ENCODE results near the gene GRM5.

GRM5 gene

GRCh38 chr11:88604260-88604659 is 461.5 kb downstream of the GRM5 start:
- no peak for DNase-seq

GRCh38 chr11:88603091-88603867 is 462.5 kb downstream of the GRM5 start:
- peak in 1 of 2 experiments; percentile 5 for DNase-seq

GRCh38 chr11:88597387-88597786 is 468.4 kb downstream of the GRM5 start:
- DNase-seq = no peak

GRCh38 chr11:88596786-88597185 is 469.0 kb downstream of the GRM5 start:
- no peak for DNase-seq

- DNase-seq = no peak
These were observed 471.4 kb downstream of the GRM5 start for GRCh38 chr11:88594274-88594950.

- DNase-seq = no peak
These were observed 475.4 kb downstream of the GRM5 start for GRCh38 chr11:88590361-88590760.

GRCh38 chr11:88583251-88583650 is 482.5 kb downstream of the GRM5 start:
- DNase-seq = no peak

GRCh38 chr11:88579466-88579865 is 486.3 kb downstream of the GRM5 start:
- DNase-seq = no peak

GRCh38 chr11:88576741-88577140 is 489.0 kb downstream of the GRM5 start:
- no peak for DNase-seq

GRCh38 chr11:88575916-88576315 is 489.9 kb downstream of the GRM5 start:
- no peak for DNase-seq

GRCh38 chr11:88569342-88569741 is 496.4 kb downstream of the GRM5 start:
- DNase-seq = no peak

- DNase-seq = no peak
These were observed 510.0 kb downstream of the GRM5 start for GRCh38 chr11:88555829-88556202.

GRCh38 chr11:88555018-88555828 is 510.6 kb downstream of the GRM5 start:
- DNase-seq = no peak

GRCh38 chr11:88553204-88553603 is 512.6 kb downstream of the GRM5 start:
- DNase-seq = no peak

GRCh38 chr11:88552379-88553062 is 513.3 kb downstream of the GRM5 start:
- DNase-seq = peak; percentile 11 to 48

GRCh38 chr11:88544656-88545280 is 521.0 kb downstream of the GRM5 start:
- DNase-seq = no peak

GRCh38 chr11:88543902-88544655 is 521.7 kb downstream of the GRM5 start:
- peak; percentile 43 to 84 for DNase-seq

- DNase-seq = no peak
These were observed 524.8 kb downstream of the GRM5 start for GRCh38 chr11:88541006-88541405.

- DNase-seq = peak in 1 of 2 experiments; percentile 8
These were observed 527.7 kb downstream of the GRM5 start for GRCh38 chr11:88538098-88538497.

GRCh38 chr11:88537613-88538012 is 528.2 kb downstream of the GRM5 start:
- DNase-seq = no peak

- no peak for DNase-seq
These were observed 529.0 kb downstream of the GRM5 start for GRCh38 chr11:88536616-88537265.
